Measurements from ENCODE around the gene FIP1L1.
"Not testable (repeated sequence)": the region's sequence is repeated elsewhere in the genome, so short reads cannot be mapped to it uniquely, and the experiment has no call there.

Gene FIP1L1

DNA sequence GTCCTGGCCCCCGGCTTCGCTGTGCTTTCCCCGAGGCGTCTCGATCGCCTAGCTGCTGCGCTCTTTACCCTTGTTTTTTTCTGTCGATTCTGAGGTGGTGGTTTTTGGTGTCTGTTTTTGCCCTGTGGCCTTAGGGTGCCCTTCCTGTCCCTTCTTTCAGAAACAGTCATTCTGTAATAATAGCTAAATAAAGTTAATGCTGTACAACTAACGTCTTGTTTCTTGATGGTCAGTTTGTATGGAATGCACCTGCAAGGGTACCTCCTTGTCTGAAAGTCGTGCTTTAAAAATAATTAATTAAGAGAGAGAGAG, 686 bp downstream of the FIP1L1 start:
- Histone ChIP-seq H3K36me3 (ENCODE audit: control insufficient read depth, low read length) (peaks cover 54% of the 10 kb centered on the region), H3K9me3 (ENCODE audit: control insufficient read depth, insufficient read depth, low read length) (no peaks in the 10 kb centered on the region), H3K4me2 (ENCODE audit: low read length) (peak overlapping the region; percentile 91), H3K4me3 (ENCODE audit: low read length) (peak overlapping the region; percentile 96), H3K79me2 (ENCODE audit: control insufficient read depth, low read length) (peaks cover 57% of the 10 kb centered on the region), H3K9me2 (replicated peaks; ENCODE audit: control insufficient read depth, low read length) (no peaks in the 10 kb centered on the region), H4K20me1 (ENCODE audit: control insufficient read depth, insufficient read depth, low read depth, low read length) (peaks cover 21% of the 10 kb centered on the region), H3K4me1 (ENCODE audit: control insufficient read depth, low read length) (peaks cover 25% of the 10 kb centered on the region), H3K27ac (ENCODE audit: low read depth, low read length) (peak overlapping the region; percentile 69), H3K27me3 (ENCODE audit: control insufficient read depth, low read length) (no peaks in the 10 kb centered on the region), H3F3A (ENCODE audit: control insufficient read depth, insufficient read depth) (no peaks in the 10 kb centered on the region)
- TF ChIP-seq CTCF (IDR thresholded peaks at IDR 0.05; ENCODE audit: low read depth, low read length, poor library complexity, severe bottlenecking) (no peak), EZH2phosphoT487 (IDR thresholded peaks at IDR 0.05; ENCODE audit: borderline replicate concordance, low read length) (no peak)

GRCh38 chr4:53380221-53380620, 2.8 kb downstream of the FIP1L1 start:
- no peak overlapping the region for H3K27ac ChIP-seq (ENCODE audit: low read depth, low read length)
- H3K79me2 ChIP-seq (ENCODE audit: control insufficient read depth, low read length): peaks cover 64% of the 10 kb centered on the region
- peak overlapping the region; percentile 96 for H3K4me3 ChIP-seq (ENCODE audit: low read length)
- peaks cover 25% of the 10 kb centered on the region for H3K4me1 ChIP-seq (ENCODE audit: control insufficient read depth, low read length)
- H3K27me3 ChIP-seq (ENCODE audit: control insufficient read depth, low read length): no peaks in the 10 kb centered on the region
- TF ChIP-seq CTCF (IDR thresholded peaks at IDR 0.05; ENCODE audit: low read depth, low read length, poor library complexity, severe bottlenecking) (no peak), EZH2phosphoT487 (IDR thresholded peaks at IDR 0.05; ENCODE audit: borderline replicate concordance, low read length) (no peak)
- H3K36me3 ChIP-seq (ENCODE audit: control insufficient read depth, low read length): peaks cover 74% of the 10 kb centered on the region
- no peaks in the 10 kb centered on the region for H3F3A ChIP-seq (ENCODE audit: control insufficient read depth, insufficient read depth)
- H3K9me3 ChIP-seq (ENCODE audit: control insufficient read depth, insufficient read depth, low read length): no peaks in the 10 kb centered on the region
- peaks cover 21% of the 10 kb centered on the region for H4K20me1 ChIP-seq (ENCODE audit: control insufficient read depth, insufficient read depth, low read depth, low read length)
- H3K9me2 ChIP-seq (replicated peaks; ENCODE audit: control insufficient read depth, low read length): no peaks in the 10 kb centered on the region
- peak overlapping the region; percentile 91 for H3K4me2 ChIP-seq (ENCODE audit: low read length)

- not testable (repeated sequence) for H4K20me1 ChIP-seq (ENCODE audit: control insufficient read depth, insufficient read depth, low read depth, low read length); H3K9me2 ChIP-seq (replicated peaks; ENCODE audit: control insufficient read depth, low read length); H3K4me1 ChIP-seq (ENCODE audit: control insufficient read depth, low read length); H3K4me3 ChIP-seq (ENCODE audit: low read length); H3F3A ChIP-seq (ENCODE audit: control insufficient read depth, insufficient read depth); H3K27me3 ChIP-seq (ENCODE audit: control insufficient read depth, low read length); H3K4me2 ChIP-seq (ENCODE audit: low read length); H3K9me3 ChIP-seq (ENCODE audit: control insufficient read depth, insufficient read depth, low read length); H3K27ac ChIP-seq (ENCODE audit: low read depth, low read length)
- peaks cover 28% of the 10 kb centered on the region for H3K36me3 ChIP-seq (ENCODE audit: control insufficient read depth, low read length)
- H3K79me2 ChIP-seq (ENCODE audit: control insufficient read depth, low read length): peaks cover 59% of the 10 kb centered on the region
These were observed 32.0 kb downstream of the FIP1L1 start for GRCh38 chr4:53409479-53409878.

- Histone ChIP-seq H4K20me1 (ENCODE audit: control insufficient read depth, insufficient read depth, low read depth, low read length) (no peaks in the 10 kb centered on the region), H3K4me3 (ENCODE audit: low read length) (no peak overlapping the region), H3K79me2 (ENCODE audit: control insufficient read depth, low read length) (peaks cover 7% of the 10 kb centered on the region), H3K4me2 (ENCODE audit: low read length) (no peak overlapping the region), H3K4me1 (ENCODE audit: control insufficient read depth, low read length) (no peaks in the 10 kb centered on the region), H3K27ac (ENCODE audit: low read depth, low read length) (no peak overlapping the region), H3K9me2 (replicated peaks; ENCODE audit: control insufficient read depth, low read length) (no peaks in the 10 kb centered on the region), H3K9me3 (ENCODE audit: control insufficient read depth, insufficient read depth, low read length) (no peaks in the 10 kb centered on the region), H3F3A (ENCODE audit: control insufficient read depth, insufficient read depth) (peaks cover 5% of the 10 kb centered on the region; the same call in 1 of the 2 replicates), H3K27me3 (ENCODE audit: control insufficient read depth, low read length) (no peaks in the 10 kb centered on the region), H3K36me3 (ENCODE audit: control insufficient read depth, low read length) (peaks cover 42% of the 10 kb centered on the region)
- TF ChIP-seq CTCF (IDR thresholded peaks at IDR 0.05; ENCODE audit: low read depth, low read length, poor library complexity, severe bottlenecking) (no peak), EZH2phosphoT487 (IDR thresholded peaks at IDR 0.05; ENCODE audit: borderline replicate concordance, low read length) (no peak)
These were observed 41.8 kb downstream of the FIP1L1 start for GRCh38 chr4:53419208-53419607.
